M059J (cell line): ENCODE measurements around the gene KCNJ6. TPM values are rescaled to one million over a fixed set of nuclear protein-coding genes. Genes with fewer than 3 reads are reported as not detected.
"Not testable (repeated sequence)": the region's sequence is repeated elsewhere in the genome, so short reads cannot be mapped to it uniquely, and the experiment has no call there.

ENCODE experiments used
- DNase-seq: peaks from one replicate; pipeline ENCODE4 v3.0.0-alpha.2; 2012; ENCODE audit warnings: low read depth
- total RNA-seq: library from RNA; depleted of rRNA; stranded (reverse); fragments of >200 nt; shearing (Covaris generic); gene quantifications from 2 replicates; pipeline ENCODE4 v1.2.3, GENCODE V29; 2014

KCNJ6 gene
- total RNA-seq, 1 experiment from 2014 or later: 0.15 TPM

DNA sequence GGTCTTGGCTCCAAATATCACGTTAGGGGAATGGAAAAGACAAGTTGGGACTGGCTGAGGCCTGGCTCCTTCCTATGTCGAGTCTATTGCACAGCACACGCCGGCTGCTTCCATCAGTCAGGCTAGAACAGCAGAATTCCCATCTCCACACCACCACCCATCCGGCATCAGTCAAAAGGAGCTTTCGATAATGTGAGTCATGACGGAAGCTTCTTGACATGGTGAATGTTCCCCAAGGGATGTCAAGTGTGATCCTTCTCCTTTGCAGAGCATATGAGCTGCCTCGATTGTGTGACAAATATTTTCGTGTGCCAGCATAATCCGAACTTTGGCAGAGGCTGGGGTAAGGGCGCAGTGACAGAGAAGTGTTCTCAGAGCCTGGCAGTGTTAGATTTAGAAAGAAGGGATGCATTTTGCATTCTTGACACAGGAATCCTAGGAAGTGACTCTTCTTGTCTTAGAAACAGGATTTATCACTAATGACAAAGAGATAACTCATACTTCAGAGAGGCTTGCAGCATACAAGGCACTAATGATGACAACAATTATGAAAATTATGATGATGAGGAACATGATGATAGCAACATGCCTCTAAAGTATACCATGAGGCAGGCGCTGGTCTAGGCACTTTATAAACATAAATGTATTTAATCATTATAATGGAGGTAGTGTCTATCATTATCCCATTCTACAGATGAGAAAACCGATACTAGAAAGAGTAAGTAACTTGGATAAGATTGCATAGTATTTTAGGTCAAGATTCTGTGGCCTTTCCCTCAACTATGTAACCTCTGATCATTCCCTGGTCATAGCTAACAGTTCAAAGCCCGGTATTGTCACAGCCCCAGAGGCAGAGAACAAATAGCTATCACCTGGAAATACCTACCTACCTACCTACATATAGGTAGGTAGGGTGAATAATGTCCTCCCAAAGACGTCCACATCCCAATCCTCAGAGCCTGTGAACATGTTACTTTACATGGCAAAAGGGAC, 135.0 kb downstream of the KCNJ6 start:
- no peak for DNase-seq

DNA sequence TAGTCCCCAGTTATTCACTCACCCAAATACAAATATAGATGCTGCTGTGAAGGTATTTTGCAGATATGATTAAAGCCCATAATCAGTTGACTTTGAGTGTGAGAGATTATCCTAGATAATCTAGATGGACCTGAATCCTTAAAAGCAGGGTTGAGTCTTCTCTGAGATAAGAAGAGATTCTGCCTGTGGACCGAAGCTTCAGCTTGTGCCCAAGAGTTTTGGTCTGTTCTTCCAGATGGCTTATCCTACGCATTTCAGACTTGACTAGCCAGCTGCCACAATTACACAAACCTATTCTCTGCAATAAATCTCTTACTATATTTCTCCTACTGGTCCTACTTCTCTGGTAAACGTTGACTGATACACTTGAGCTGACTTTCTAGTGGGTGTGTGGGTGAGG, 145.1 kb downstream of the KCNJ6 start:
- DNase-seq: no peak

DNA sequence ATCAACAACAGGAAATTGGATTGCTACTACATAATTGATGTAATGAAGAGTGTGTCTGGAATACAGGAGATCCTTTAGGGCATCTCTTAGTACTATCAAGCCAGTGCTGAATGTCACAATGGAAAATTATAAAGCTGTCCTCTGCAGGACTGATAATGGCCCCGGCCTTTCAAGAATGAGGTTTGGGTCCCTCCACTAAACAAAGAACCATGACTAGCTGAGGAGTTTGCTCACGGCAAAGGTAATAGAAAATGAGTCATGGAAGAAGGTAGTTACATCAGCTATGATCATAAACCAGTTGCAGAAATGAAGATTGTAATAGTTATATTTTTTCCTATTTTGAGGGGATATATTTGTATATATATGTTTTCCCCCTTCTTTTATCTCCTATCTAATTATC, 145.8 kb downstream of the KCNJ6 start:
- no peak for DNase-seq

DNA sequence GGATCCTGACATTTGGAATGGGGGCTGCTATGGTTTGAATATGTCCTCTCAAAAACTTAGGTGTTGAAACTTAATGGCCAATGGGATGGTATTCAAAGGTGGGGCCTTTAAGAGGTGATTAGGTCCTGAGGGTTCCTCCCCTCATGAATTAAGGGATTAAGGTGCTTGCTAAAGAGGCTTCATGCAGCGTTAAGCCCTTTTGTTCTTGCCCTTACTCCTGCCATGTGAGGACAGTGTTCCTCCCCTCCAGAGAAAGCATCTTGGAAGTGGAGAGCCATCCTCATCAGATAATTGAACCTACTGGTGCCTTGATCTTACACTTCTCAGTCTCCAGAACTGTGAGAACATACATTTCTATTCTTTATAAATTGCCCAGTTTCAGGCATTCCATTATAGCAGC, 146.6 kb downstream of the KCNJ6 start:
- no peak for DNase-seq

DNA sequence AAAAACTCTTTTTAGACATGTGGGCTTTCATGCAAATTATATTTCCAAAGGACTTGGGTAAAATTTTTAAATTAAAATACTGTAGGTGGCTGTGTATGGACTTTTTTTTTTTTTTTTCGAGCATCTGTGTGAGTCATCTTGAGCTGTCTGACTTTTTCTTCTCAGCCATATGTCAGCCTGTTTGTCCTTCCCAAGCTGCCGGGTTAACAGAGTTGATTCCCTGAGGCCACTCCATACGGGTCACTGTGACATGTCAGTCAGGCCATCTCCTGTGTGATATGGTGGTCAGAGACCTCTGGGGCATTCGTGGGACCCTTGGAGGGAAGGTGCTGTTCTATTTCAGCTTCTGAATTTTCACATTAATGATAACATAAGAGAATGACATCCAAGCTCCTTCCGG, 148.3 kb downstream of the KCNJ6 start:
- DNase-seq: peak; percentile 54

DNA sequence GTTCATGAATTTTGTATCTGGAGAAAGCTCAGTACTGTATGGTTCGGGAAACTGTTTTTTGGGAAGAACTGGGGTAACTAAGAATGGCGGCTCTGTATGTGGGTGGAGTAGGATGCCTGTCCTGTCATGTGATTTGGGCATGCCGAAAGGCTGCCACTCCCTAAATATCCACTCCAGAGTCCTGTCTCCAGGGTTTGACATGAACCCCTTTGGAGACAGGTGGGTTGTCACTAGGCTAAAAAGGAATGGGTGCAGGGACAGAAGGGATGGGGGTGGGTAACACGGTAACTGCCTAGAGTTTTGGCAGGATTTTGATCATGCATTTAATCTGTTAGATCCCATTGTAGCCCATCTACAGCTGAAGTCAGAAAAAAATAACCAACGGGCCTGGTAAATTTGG, 150.1 kb downstream of the KCNJ6 start:
- DNase-seq: no peak

DNA sequence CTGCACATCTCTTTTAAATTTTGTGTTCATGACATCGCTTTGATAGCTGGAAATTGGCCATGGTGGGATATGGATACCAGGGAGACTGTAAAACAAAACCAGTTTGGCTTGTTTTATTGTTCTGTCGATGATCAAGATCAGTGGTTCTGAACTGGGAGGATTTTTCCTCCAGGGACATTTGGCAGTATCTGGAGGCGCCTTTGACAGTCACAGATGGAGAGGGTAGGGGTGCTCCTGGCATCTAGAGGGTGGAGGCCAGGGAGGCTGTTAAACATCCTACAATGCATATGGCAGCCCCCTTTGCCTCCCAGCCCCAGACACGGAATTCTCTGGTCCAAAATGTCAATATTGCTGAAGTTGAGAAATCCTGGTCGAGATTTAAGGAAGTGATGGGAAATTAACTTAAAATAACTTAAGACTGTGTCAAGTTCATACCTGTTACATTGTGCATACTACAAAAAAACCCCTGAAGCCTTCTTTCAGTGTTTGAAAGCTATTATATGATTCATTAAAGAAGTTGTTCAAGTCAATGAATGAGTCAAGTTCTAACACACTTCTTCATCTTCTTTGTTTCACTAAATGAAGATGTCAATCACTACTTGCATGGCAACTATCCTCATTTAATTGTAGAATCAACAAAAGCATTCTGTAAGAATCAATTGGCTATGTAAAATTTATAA, 150.9 kb downstream of the KCNJ6 start:
- no peak for DNase-seq

DNA sequence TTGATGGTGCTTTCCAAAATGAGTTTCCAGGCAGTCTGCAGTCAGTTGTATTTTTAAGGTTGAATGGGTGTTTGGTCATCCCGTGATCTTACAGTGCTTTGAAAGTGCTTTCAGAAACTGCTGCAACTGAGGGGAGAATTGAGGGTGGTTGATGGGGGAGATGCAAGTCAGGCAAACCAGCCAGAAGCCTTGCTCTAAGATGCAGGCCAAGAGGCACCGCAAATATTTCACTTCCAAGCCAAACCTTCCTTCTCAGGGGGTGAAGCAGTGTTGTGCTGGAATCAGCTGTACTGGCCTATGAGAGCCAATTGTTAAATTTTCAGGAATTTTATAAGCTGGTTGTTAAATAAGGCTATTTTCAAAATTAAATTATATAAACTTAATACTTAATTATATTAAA, 151.6 kb downstream of the KCNJ6 start:
- DNase-seq: no peak

DNA sequence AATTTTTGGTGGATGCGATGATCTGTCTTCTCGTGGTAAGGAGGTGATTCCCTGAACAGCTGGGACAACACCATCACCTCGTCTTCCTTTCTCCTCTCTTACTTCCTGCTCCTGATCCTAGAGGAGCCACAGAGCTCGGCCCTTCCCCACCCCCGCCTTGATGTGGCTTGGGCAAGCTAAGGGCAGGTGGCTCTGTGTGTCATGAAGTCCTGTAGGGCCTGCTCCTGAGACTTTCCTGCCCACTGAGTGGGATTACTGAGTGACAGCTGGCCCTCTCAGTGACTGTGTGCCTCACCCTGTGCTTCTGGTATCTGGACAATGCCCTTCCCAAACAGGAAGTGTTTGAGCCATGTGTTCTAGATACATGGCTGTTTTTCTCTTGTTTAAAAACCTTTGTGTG, 153.0 kb downstream of the KCNJ6 start:
- no peak for DNase-seq

DNA sequence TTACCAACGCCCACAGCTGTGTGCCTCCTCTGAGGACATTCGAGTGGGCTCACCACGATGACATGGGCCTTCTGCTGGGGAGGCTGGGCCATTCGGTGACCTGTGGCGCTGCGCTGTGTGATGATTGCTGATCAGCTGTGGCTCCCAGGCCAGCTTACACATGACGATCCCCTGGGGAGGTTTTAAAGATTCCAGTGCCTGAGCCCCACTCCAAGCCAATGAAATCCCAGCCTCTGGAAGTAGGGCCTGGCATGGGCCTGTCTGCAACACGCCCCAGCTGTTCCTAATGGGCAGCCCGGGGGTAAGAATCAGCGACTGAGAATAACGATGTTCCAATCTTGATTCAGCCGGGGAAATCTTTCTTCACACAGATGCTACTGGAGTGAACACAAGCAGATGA, 153.7 kb downstream of the KCNJ6 start:
- no peak for DNase-seq

DNA sequence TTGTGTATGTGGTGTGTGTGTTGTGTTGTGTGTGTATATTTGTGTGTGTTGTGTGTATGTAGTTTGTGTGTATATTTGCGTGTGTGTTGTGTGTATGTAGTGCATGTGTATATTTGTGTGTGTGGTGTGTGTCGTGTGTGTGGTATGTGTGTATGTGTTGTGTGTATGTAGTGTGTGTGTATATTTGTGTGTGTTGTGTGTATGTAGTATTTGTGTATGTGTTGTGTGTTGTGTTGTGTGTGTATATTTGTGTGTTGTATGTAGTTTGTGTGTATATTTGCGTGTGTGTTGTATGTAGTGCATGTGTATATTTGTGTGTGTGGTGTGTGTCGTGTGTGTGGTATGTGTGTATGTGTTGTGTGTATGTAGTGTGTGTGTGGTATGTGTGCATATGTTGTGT, 154.9 kb downstream of the KCNJ6 start:
- DNase-seq: not testable (repeated sequence)

DNA sequence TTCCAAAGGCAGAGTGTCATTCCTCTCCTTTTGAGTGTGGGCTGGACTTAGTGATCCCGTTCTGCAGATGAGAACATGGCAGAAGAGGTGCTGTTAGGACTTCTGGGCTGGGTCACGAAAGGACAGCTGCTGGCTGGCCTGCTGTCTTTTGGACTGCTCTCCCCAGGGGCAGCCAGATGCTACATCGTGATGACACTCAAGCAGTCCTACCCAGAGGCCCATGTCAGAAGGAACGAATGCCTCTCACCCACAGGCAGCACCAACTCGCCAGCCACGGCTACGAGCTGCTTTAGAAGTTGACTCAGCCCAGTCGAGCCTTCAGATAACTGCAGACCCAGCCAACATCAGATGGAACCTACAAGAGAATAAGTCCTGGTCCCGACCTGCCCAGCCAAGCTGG, 156.5 kb downstream of the KCNJ6 start:
- no peak for DNase-seq

DNA sequence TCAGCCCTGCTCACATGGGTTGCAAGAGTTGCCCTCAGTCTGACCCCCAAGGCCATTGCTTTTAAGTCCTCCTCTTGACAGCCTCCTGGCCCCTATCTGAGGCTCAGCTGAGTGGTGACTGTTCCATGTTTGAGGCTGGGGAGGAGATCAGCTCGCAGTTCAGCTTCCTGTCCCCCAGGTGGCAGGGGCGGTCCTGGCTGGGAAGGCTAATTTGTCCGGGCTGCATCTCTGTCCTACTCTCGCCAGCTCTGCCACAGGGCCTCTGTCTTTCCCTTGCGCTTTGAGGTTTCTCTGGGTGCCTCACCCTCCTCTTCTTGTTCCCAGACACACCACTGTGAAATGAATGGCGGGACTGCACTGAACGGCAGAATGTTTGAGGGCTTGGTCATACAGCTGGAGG, 157.3 kb downstream of the KCNJ6 start:
- DNase-seq: peak; percentile 74

DNA sequence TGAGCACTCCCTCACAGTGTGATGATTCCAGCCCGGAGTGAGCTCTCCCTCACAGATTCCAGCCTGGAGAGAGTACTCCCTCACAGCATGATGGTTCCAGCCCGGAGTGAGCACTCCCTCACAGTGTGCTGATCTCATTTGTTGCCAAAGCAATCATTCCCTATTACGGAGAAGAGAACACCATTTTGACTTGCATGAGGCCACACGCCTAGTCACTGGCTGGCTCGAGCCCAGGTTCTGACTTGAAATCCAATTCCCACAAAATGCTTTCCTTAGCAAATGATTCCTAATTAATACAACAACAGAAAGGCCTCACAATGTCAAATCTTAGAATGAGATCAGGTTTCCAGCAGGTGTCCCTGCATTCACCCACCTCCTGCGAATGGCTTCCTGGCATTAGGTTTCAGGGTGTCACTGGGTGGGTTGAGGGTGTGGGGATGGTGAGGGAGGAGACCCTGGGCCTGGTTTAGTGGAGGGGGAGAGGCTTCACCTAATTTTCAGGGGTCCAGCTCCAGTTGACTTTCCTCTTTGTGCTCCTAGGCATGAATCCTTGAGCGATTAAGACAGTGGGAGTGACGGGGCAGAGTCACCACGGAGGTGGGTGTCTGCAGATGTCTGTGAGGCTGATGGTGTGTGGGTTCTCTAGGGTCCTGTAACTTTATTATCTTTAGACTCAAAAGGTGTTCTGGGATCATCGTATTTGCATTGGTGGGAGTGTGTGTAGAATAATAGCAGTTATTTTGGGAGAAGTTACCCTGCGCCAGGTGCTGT, 158.5 kb downstream of the KCNJ6 start:
- no peak for DNase-seq

DNA sequence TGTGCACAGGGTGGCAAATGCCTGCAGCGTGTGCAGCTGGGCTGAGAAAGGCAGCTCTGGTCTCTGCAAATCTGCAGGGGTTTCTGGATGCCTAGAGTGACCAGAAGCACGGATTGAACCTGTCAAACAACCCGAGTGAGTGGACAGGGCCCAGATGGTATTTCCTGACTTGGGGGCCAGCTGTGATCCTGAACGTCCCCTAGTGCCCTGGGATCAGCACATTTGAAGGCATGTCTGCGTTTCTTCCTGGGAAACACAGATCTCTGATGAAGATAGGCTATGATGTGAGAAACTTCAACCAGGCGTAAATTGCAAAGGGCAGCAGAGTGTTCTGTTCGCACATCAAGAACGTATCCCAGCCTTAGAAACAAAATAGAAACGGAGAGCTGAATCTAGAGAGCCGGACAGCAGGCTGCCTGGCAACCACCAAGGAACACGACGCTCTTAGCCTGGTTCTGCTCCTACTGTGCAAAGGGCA, 163.1 kb downstream of the KCNJ6 start:
- DNase-seq: no peak

DNA sequence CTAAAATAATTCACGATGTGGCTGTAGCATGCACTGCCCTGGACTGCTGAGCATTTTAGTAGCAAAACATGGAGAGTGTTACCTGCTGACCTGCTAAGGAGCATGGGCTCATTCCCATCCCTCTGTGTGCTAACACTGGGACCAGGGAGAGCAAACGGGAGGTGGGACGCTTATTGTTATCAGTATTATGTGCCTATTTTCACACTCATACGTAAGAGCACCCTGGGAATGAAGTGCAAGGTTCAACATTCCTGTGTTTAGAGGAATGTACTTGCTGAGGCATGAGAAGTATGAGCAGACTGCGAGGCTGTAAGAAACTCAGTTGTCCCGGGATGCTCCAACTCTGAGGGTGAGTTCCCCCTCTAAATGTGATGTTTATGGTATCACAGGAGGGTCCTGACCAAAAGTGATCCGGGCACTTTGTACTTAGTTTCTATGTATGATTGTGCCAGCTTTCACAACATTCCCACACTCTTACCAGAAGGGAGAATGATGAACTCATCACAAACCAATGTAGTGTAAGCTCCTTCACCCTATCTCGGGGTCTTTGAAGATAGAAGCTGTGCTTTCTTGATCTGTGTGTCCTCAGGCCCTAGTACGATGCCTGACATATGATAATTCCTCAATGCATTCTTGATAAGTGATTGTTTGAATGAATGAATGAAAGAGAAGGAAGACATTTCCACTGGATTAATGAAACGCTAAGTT, 164.8 kb downstream of the KCNJ6 start:
- no peak for DNase-seq

DNA sequence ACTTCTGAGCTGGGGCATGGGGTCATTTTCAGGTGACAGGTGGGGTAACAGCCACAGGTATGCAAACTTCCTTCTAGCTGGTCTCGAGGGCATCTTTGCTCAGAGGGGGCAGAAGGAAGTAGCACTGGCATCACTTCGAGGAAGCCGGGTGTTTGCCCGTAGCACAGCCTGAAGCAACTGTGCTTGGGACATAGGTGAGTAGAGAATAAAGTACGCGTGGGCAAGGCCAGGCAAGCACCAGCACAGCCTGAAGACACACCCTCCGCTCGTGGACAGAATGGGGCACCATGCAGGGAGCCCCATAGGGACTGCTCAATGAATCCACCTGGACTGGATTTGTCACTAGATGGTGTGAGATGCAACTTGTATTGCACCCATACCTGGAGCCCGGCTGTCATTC, 167.1 kb downstream of the KCNJ6 start:
- DNase-seq: no peak

DNA sequence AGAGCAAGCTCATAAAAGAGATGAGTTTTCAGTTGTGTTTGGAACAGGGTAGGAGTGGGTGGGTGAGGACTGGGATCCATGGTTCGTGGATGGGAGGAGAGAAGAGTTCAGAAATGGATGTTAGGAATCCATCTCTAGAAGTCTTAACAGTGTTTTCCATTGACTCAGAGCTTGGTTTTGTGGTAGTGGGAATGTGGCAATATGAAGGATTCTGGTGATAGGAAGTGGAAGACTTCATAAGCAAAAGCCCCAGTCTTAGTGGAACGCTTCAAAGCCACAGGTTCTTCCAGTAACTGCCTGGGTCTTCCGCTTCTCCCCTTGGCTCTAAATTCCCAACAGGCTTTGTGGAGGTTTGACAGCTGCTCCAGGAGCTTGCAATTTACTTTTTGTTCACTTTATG, 167.9 kb downstream of the KCNJ6 start:
- peak; percentile 16 for DNase-seq

DNA sequence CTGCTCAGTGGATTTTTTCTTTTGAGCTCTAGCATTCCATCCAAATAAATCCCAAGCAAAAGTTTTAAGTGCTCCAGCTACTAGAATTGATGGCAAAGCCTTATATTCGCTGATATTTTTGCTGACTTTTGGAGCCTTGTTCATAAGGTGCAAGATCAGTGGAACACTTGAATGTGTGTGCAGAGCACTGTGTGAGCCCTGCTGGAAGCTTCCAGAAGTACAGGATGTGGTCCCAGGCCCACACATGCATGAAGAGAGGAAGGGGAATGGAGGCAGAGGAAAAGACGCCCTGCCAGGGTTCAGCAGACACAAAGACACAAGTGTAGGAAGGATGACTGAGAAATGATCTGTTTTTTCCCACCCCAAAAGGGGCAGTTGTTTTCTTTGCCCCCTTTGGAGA, 169.4 kb downstream of the KCNJ6 start:
- DNase-seq: no peak

DNA sequence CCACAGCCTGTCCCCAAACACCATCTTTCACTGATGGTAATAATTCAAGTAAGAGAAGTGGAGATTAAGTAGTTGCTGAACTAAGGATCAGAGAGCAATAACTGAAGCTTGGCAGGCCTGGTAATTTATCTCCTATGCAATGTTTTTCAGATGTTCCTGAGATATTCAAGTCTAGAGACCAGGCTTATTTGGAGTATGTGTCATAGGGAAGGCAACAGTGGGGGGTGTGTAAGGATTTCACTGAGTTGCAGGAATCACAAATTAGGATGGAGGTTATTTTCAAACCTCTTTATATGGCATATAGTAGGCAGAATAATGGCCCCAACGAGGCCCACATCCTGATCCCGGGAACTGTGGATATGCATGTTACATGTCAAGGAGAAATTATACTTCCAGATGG, 171.7 kb downstream of the KCNJ6 start:
- DNase-seq: no peak

DNA sequence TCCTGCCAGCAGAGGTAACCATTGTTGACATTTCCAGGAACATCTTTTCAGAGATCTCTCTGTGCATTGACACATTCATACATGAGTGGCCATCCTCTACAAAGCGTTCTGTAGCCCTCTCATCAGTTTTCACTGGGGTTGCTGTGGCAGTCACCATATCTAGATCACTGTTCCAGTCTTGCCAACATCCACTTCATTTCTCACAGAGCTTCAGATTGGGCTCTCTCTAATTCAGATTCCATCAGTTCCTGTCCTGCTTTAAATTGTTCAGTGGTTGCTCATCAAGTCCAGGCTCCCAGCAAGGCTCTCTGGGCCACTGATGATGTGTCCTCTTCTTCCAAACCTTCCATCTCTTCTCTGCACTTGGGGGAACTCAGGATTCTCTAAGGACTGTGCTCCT, 173.7 kb downstream of the KCNJ6 start:
- peak; percentile 57 for DNase-seq

DNA sequence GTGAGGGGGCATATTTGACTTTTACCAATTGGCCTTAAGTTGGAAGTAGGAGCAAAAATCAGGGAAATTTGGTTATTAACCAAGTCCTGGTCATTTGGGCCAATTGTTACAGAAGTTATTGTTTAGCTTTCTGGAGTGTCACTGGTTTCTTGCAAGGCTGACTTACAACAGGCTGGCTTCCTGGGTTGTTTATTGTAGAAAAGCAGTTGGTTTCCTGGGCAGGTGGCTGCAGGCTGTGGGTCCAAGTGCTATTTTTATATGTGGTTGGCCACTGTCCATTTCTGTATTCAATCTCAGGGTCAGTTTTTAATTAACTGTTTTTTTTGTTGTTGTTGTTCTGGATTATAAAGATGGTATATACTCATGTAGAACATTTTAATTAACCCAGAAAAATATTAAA, 174.1 kb downstream of the KCNJ6 start:
- DNase-seq: no peak
